Renal pelvis (tissue), 3 donors: Measurements from ENCODE around the gene CTDSPL2. TPM values are rescaled to one million over a fixed set of nuclear protein-coding genes. Genes with fewer than 3 reads are reported as not detected.

Experiments used
- polyA plus RNA-seq, 3 donors: library from polyadenylated mRNA; unstranded; fragments of 120-200 nt; gene quantifications; one replicate each; pipeline ENCODE4 v1.2.1, GENCODE V29; 2013; ENCODE audit not compliant: insufficient read length in 3 of 3

The CTDSPL2 gene
- polyA plus RNA-seq, 3 donors = 56.4 to 62.8 (median 56.7) TPM

Other genes with a start within 250 kb of the CTDSPL2 start
- gene FRMD5, start 232.4 kb upstream of the CTDSPL2 start, polyA plus RNA-seq = 1 to 10 TPM; 1.1 to 2.7 (median 1.9) TPM
- gene GOLM2, start 138.9 kb upstream of the CTDSPL2 start, polyA plus RNA-seq = 100 to 1,000 TPM in 1 of 3 donors, 10 to 100 TPM in 2; 91.7 to 108 (median 95.8) TPM
- 100 to 1,000 TPM in 2 of 3 donors, 10 to 100 TPM in 1; 92.0 to 115 (median 109) TPM for gene EIF3J, start 109.5 kb downstream of the CTDSPL2 start, polyA plus RNA-seq
- 100 to 1,000 TPM in 1 of 3 donors, 10 to 100 TPM in 2; 70.0 to 105 (median 80.9) TPM for gene SPG11, start 236.0 kb downstream of the CTDSPL2 start, polyA plus RNA-seq